Neutrophil (primary cell): Measurements from ENCODE around the gene NFATC2IP.

ENCODE experiments used
- H3K27ac ChIP-seq: fragments of 200-600 bp; sonication (generic); 2 replicates; pipeline ENCODE4 v1.5.1; 2016; ENCODE audit warnings: mild to moderate bottlenecking, moderate library complexity
- H3K27me3 ChIP-seq: fragments of 200-600 bp; sonication (generic); 2 replicates; pipeline ENCODE4 v1.6.0; 2016; ENCODE audit warnings: mild to moderate bottlenecking
- H3K36me3 ChIP-seq: fragments of 200-600 bp; sonication (generic); 2 replicates; pipeline ENCODE4 v1.5.1; 2017
- H3K4me1 ChIP-seq, 2 experiments: fragments of 200-600 bp in 1 of 2; sonication (generic) in 1 of 2; 1 replicate in 1 of 2; 2 replicates in 1 of 2; pipeline versions ENCODE4 v1.5.1 to v1.6.1; 2013 to 2016; ENCODE audit warnings: low read depth in 1 of 2, low read length in 1 of 2, mild to moderate bottlenecking in 1 of 2, moderate library complexity in 1 of 2; ENCODE audit not compliant: control insufficient read depth in 1 of 2, insufficient read depth in 1 of 2
- H3K4me3 ChIP-seq, 2 experiments: fragments of 200-600 bp in 1 of 2; sonication (generic) in 1 of 2; 1 replicate in 1 of 2; 2 replicates in 1 of 2; pipeline ENCODE4 v1.5.1; 2013 to 2016; ENCODE audit warnings: low read depth in 1 of 2, low read length in 1 of 2, mild to moderate bottlenecking in 1 of 2, moderate library complexity in 1 of 2
- H3K9me3 ChIP-seq: fragments of 200-600 bp; sonication (generic); 2 replicates; pipeline ENCODE4 v1.5.1; 2016
- TF ChIP-seq, protein P1 (sequence below): fragments of 200-600 bp; sonication (generic); IDR thresholded peaks from 2 replicates; pipeline ENCODE4 v1.5.1; 2016; ENCODE audit warnings: antibody characterized with exemption

The NFATC2IP gene

DNA sequence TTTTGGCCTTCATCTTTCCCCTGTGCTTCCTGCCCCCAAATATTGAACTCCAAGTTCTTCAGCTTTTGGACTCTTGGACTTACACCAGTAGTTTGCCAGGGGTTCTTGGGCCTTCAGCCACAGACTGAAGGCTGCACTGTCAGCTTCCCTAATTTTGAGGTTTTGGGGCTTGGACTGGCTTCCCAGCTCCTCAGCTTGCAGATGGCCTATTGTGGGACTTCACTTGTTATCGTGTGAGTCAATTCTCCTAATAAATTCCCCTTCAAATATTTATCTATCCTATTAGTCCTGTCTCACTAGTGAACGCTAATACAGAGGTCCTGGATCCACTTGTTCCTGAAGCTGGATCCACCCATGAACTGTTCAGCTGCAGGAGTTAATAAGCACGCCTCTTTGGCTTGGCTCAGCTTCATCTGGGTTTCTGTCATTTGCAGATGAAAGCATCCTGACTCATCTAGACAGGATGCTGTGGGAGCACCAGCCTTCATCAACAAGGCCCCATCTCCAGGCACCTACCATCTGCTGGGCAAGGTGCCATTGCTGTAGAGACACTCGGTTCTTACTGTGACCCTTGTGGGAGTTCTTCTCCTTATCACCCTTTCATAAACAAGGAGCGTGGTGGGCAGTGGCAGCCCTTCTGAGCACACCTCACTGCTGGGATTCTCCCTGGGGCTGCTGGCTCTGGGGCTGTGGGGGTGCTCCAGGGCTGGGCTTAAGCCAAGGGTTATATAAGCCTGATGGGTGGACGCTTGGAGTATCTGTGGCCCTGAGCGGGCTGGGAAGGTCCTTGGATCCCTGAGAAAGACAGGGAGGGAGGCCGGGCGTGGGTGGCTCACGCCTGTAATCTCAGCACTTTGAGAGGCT, 57.2 kb downstream of the NFATC2IP start:
- Histone ChIP-seq H3K27me3 (no peaks in the 10 kb centered on the region), H3K4me1 (peaks cover 0 to 3% of the 10 kb centered on the region in 2 experiments), H3K9me3 (no peaks in the 10 kb centered on the region), H3K4me3 (no peak overlapping the region), H3K36me3 (no peaks in the 10 kb centered on the region), H3K27ac (no peak overlapping the region)
- TF ChIP-seq, protein P1, sequence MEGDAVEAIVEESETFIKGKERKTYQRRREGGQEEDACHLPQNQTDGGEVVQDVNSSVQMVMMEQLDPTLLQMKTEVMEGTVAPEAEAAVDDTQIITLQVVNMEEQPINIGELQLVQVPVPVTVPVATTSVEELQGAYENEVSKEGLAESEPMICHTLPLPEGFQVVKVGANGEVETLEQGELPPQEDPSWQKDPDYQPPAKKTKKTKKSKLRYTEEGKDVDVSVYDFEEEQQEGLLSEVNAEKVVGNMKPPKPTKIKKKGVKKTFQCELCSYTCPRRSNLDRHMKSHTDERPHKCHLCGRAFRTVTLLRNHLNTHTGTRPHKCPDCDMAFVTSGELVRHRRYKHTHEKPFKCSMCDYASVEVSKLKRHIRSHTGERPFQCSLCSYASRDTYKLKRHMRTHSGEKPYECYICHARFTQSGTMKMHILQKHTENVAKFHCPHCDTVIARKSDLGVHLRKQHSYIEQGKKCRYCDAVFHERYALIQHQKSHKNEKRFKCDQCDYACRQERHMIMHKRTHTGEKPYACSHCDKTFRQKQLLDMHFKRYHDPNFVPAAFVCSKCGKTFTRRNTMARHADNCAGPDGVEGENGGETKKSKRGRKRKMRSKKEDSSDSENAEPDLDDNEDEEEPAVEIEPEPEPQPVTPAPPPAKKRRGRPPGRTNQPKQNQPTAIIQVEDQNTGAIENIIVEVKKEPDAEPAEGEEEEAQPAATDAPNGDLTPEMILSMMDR: no peak

DNA sequence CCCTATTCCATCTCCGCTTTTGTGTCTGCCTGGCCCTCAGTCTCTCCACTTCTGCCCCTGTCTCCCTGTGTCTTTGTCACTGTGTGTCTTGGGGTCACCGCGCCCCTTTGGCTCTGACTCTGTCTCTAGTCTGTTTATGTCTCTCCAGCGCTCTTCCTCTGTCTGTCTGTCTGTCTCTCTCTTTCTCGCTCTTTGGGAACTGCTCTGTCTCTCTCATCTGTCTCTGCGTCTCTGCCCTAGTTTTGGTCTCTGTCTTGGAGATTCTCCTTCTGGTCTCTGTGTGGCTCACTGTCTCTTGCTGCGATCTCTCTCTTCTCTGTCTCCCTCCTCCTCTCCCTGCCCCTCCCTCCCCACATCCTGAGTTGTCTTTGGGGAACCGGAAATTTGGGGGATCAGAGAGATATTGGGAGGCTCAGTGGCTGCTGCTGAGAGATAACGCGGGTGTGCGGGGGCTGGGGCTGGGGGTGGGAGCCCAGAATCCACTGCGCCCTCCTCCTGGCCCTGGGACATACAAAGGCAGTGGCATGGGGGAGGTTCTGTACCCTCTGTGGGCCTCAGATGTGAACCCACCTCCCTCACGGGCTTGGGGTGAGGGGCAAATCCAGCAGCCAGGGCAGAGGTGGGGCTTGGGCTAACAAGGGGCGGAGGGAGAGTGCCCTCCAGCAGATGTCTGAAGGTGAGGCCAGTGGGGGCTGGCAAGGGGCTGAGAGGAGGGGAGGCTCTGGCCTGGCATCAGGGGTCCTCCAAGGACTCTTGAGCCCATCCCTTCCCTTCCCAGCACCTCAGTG, 58.5 kb downstream of the NFATC2IP start:
- Histone ChIP-seq H3K27ac (no peak overlapping the region), H3K4me1 (peaks cover 0 to 3% of the 10 kb centered on the region in 2 experiments), H3K4me3 (no peak overlapping the region), H3K36me3 (no peaks in the 10 kb centered on the region), H3K27me3 (no peaks in the 10 kb centered on the region), H3K9me3 (no peaks in the 10 kb centered on the region)
- TF ChIP-seq, protein P1: no peak

DNA sequence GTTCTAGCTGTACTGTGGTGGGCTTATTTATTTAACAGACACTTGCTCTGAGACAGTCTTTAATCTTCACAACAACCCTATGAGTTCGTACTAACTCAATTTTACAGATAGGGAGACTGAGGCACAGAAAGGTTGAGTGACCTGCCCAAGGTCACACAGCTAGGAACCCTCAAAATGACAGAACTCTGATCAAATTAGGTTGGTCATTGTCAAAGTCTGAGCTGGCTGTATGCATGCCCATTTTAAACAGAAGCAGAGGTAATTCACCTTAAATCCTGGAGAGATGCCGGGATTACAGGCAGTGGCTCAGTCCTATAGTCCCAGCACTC, 59.1 kb downstream of the NFATC2IP start:
- H3K4me1 ChIP-seq: peaks cover 0 to 3% of the 10 kb centered on the region in 2 experiments
- H3K36me3 ChIP-seq: no peaks in the 10 kb centered on the region
- TF ChIP-seq, protein P1: no peak
- H3K4me3 ChIP-seq: no peak overlapping the region
- no peaks in the 10 kb centered on the region for H3K27me3 ChIP-seq
- H3K27ac ChIP-seq: no peak overlapping the region
- no peaks in the 10 kb centered on the region for H3K9me3 ChIP-seq

DNA sequence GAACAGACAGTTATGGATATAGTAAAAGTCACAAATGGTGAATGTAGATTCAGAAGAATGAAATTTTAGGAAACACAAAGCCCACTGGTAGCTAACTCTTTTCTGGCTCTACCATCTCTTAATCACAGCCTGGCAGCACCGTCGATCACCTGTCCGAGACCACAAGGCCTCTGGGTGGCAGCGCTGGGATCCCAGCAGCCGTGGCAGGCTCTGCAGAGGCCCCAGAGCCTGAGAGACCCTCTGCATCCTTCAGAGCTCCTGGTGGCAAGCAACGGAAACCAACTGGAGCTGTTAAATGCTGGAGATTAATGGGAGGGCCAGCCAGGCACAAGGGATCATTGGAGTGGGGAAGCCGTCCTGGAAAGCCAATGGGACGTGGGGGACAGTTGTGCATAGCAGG, 60.4 kb downstream of the NFATC2IP start:
- H3K27ac ChIP-seq: no peak overlapping the region

DNA sequence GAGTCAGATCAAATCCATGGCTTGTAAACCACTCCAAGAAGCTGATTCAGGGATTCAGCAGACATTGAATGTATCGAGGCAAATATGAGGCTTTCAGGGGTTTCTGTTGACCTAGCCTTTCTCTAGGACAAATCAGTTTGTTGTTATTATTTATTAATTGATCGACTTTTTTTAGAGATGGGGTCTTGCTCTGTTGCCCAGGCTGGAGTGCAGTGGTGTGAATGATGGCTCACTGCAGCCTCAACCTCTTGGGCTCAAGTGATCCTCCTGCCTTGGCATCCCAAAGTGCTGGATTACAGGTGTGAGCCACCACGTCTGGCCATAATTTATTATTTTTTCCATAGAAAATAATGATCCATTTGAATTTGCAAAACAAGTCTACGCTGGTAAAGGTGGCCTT, 61.1 kb downstream of the NFATC2IP start:
- Histone ChIP-seq H3K4me1 (peaks cover 0 to 3% of the 10 kb centered on the region in 2 experiments), H3K4me3 (no peak overlapping the region), H3K36me3 (no peaks in the 10 kb centered on the region), H3K27me3 (no peaks in the 10 kb centered on the region), H3K9me3 (no peaks in the 10 kb centered on the region), H3K27ac (no peak overlapping the region)
- TF ChIP-seq, protein P1: no peak

More for the DNA sequence above, 60.4 kb downstream of the NFATC2IP start:
- Histone ChIP-seq H3K4me3 (no peak overlapping the region), H3K36me3 (no peaks in the 10 kb centered on the region), H3K9me3 (no peaks in the 10 kb centered on the region), H3K4me1 (peaks cover 0 to 3% of the 10 kb centered on the region in 2 experiments), H3K27me3 (no peaks in the 10 kb centered on the region)
- TF ChIP-seq, protein P1: no peak
